Right lobe of liver (tissue), 4 donors: ENCODE data around the gene PTPRN2.

ENCODE experiments used
- CTCF ChIP-seq, 4 donors: fragments of 200-600 bp in 3 of 4; fragments of 450-650 bp in 1 of 4; IDR thresholded peaks; one replicate each; pipeline versions ENCODE4 v1.5.1 to v1.8.0; 2016 to 2022; ENCODE audit warnings: antibody characterized with exemption in 4 of 4, mild to moderate bottlenecking in 2 of 4
- POLR2A ChIP-seq: fragments of 450-650 bp; IDR thresholded peaks from one replicate; pipeline ENCODE4 v1.6.1; 2017; ENCODE audit warnings: antibody characterized with exemption, mild to moderate bottlenecking
- donor health status: DM: no; HTN: no; CAD: no.
- donor health status: DM: no; HTN: no; CAD: no.
- donor health status: DM: no; HTN: yes; CAD: no.

GRCh38 chr7:157607218-157607617, 980.4 kb downstream of the PTPRN2 start:
- no peak for TF ChIP-seq CTCF (IDR thresholded peaks at IDR 0.05)
- TF ChIP-seq POLR2A = no peak
